HFFc6 (cell line): ENCODE results near the gene MYO3B. TPM values are rescaled to one million over a fixed set of nuclear protein-coding genes. Genes with fewer than 3 reads are reported as not detected.
"Not testable (repeated sequence)": the region's sequence is repeated elsewhere in the genome, so short reads cannot be mapped to it uniquely, and the experiment has no call there.

Source experiments
- DNase-seq: peaks from one replicate; pipeline ENCODE4 v3.0.0-alpha.2; 2018
- H3K27ac Mint-ChIP-seq: 2 replicates; pipeline ENCODE4 v1.8.0; 2020; ENCODE audit warnings: mild to moderate bottlenecking, mixed read lengths
- H3K27me3 Mint-ChIP-seq: 2 replicates; pipeline ENCODE4 v1.8.0; 2021; ENCODE audit warnings: mild to moderate bottlenecking, moderate library complexity, mixed read lengths; ENCODE audit not compliant: insufficient read depth
- H3K36me3 Mint-ChIP-seq: 2 replicates; pipeline ENCODE4 v1.8.0; 2021; ENCODE audit warnings: low read depth, mixed read lengths
- H3K4me1 Mint-ChIP-seq: 2 replicates; pipeline ENCODE4 v1.8.0; 2020; ENCODE audit warnings: low read depth, mixed read lengths
- H3K4me3 Mint-ChIP-seq: 2 replicates; pipeline ENCODE4 v1.8.0; 2020; ENCODE audit warnings: mild to moderate bottlenecking, moderate library complexity, mixed read lengths
- H3K9me3 Mint-ChIP-seq: 2 replicates; pipeline ENCODE4 v1.8.0; 2020; ENCODE audit warnings: mild to moderate bottlenecking, mixed read lengths
- total RNA-seq, 6 experiments: library from RNA; stranded (reverse); fragmentation: NEBNext Ultra II Directional; extraction: Animal tissue kit (Norgen Biotek cat#: 25700); gene quantifications; 2 replicates in 1 of 6; 3 replicates in 5 of 6; pipeline ENCODE4 v1.2.3, GENCODE V29; 2021
- TF ChIP-seq, protein P1 (sequence below): fragments of 200-600 bp; sonication (generic); IDR thresholded peaks from 2 replicates; pipeline ENCODE4 v1.5.0; 2021; ENCODE audit warnings: antibody characterized with exemption, mild to moderate bottlenecking

The MYO3B gene
- total RNA-seq, 6 experiments from 2014 or later = not detected

DNA sequence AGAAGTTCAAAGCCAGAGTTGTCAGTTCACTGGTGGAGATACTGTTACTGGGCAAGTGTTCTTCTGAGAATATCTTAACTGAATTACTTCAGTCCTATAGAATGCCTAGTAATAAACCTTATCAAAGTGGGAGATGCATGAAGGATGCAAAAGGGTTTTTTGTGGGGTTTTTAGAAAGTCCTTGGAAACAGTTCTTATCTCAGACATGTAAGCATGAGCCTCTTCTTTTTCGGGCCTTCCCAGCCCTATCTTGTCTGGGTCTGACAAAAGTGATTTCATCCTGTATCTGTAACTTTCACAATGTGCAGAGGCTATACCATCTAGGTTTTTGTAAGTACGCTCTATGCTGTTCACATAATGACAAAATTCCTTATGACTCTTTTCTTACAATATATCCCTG is 255.5 kb downstream of the MYO3B start:
- H3K36me3 Mint-ChIP-seq = no peaks in the 10 kb centered on the region; the same call in 1 of the 2 replicates
- H3K27ac Mint-ChIP-seq = no peak overlapping the region
- peaks cover 4% of the 10 kb centered on the region for H3K9me3 Mint-ChIP-seq
- H3K27me3 Mint-ChIP-seq = no peaks in the 10 kb centered on the region; the same call in 1 of the 2 replicates
- TF ChIP-seq, protein P1, sequence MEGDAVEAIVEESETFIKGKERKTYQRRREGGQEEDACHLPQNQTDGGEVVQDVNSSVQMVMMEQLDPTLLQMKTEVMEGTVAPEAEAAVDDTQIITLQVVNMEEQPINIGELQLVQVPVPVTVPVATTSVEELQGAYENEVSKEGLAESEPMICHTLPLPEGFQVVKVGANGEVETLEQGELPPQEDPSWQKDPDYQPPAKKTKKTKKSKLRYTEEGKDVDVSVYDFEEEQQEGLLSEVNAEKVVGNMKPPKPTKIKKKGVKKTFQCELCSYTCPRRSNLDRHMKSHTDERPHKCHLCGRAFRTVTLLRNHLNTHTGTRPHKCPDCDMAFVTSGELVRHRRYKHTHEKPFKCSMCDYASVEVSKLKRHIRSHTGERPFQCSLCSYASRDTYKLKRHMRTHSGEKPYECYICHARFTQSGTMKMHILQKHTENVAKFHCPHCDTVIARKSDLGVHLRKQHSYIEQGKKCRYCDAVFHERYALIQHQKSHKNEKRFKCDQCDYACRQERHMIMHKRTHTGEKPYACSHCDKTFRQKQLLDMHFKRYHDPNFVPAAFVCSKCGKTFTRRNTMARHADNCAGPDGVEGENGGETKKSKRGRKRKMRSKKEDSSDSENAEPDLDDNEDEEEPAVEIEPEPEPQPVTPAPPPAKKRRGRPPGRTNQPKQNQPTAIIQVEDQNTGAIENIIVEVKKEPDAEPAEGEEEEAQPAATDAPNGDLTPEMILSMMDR = no peak
- H3K4me3 Mint-ChIP-seq = no peak overlapping the region
- no peak for DNase-seq
- H3K4me1 Mint-ChIP-seq = no peaks in the 10 kb centered on the region

DNA sequence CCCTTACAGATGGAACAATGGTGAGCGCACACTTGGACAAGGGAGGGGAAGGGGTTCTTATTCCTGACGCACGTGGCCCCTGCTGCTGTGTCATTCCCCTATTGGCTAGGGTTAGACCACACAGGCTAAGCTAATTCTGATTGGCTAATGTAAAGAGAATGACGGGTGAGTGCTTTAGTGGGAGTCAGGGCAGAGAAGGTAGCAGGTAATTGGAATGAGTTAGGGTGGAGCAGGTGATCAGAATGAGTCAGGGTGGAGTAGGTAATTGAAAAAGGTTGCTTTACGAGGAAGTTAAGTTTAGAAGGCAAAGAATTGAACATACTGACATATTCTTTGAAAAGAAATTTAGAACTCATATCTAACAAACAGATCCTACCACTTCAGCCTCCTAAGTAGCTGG is 256.4 kb downstream of the MYO3B start:
- H3K27ac Mint-ChIP-seq, H3K4me1 Mint-ChIP-seq, H3K36me3 Mint-ChIP-seq, H3K9me3 Mint-ChIP-seq, DNase-seq, H3K27me3 Mint-ChIP-seq, H3K4me3 Mint-ChIP-seq: not testable (repeated sequence)

DNA sequence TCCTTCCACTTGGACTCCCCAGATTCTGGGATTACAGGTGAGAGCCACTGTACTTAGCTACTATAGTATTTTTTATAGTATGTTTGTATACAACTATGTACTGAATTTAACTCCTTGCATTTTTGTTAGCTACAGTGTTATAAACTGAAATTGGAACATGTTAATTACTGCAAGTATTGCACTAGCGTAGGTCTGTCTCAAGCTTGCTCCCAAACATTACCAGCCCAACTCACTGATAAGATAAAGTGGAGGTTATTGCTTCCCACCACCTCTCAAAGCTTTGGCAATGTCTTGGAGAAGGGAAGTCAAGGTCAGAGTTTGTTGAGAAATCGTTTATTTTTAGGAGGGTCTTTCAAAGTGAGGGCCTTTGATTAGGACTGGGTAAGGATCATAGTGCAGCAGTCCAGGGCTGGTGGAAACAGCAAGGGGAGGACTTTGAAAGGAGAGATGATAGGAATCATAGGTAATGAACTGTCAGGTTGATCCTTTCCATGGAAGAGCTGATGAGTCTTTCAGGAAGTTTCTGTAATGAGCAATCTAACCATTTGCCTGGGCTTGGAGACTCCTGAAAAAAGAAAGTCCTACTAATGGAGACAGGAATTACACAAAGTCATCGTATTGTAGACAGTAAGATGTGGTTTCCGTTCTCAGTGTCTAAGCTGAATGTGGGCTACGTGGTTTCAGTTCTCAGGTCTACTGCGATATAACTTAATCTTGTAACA is 257.1 kb downstream of the MYO3B start:
- Mint-ChIP-seq H3K36me3 (no peaks in the 10 kb centered on the region; the same call in 1 of the 2 replicates), H3K4me3 (no peak overlapping the region), H3K27me3 (no peaks in the 10 kb centered on the region), H3K27ac (no peak overlapping the region), H3K4me1 (no peaks in the 10 kb centered on the region), H3K9me3 (peaks cover 11% of the 10 kb centered on the region)
- DNase-seq = no peak
- TF ChIP-seq, protein P1 = no peak

DNA sequence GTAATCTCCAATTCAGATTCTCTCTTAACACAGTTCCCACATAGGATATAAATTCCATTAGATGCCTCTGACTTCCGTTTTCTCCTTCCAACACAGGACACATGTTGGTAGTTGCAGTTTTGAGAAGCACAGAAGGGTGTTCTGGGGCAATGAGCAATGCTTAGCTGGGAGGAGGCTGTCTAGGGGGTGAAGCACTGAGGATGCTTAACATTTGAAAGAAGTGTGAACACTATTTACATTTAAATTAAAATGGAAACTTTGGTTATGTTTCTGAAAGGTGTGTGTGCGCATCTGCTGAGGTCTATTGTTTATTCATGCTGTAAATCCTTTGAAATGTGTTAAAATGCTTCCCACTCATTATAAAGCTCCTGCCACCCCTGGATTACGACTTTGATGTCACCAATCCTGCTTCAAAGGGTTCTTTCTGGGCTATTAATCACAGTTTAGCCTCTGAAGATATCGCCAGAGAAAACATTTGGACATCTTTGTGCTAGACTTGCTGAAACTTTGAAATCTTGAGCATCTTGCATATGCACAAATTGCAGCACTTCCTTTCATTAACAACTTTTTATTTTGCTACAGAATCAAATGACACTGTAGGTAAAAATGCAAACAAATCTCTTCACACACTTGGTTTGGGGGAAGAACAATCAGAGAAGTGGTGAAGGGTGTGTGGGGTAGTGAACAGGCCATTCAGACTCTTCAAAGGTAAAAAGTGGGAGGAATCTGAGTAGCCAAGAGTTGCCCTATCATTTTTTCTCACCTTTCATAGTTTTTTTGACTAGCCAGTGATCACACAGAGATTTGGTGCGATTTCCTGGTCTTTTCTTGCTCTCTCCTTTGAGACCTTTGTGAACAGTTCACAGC is 258.4 kb downstream of the MYO3B start:
- no peaks in the 10 kb centered on the region for H3K4me1 Mint-ChIP-seq
- no peak for DNase-seq
- no peaks in the 10 kb centered on the region for H3K27me3 Mint-ChIP-seq
- no peak overlapping the region for H3K27ac Mint-ChIP-seq
- TF ChIP-seq, protein P1 = no peak
- no peaks in the 10 kb centered on the region; the same call in 1 of the 2 replicates for H3K36me3 Mint-ChIP-seq
- H3K9me3 Mint-ChIP-seq = peaks cover 17% of the 10 kb centered on the region
- H3K4me3 Mint-ChIP-seq = no peak overlapping the region

DNA sequence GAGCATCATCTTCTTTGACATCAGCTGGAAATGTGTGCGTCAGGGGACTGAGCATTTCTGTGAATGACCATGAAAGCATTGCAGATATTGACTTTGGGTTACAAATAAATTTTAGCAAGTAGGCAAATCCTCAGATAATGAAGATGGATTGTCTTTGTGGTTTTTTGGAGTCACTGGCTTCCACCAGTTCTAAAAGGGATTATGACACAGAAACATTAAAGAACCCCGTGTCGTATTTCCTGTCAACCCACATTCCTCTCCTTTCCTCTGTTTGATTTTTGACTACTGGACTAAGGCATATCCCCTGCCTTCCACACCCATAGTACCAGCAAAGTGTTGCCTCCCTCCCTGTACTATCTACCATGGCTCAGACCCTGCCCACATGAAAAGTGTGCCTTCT is 268.1 kb downstream of the MYO3B start:
- Mint-ChIP-seq H3K4me3 (no peak overlapping the region), H3K9me3 (peaks cover 25% of the 10 kb centered on the region), H3K27me3 (no peaks in the 10 kb centered on the region; the same call in 1 of the 2 replicates), H3K4me1 (no peaks in the 10 kb centered on the region), H3K27ac (no peak overlapping the region), H3K36me3 (no peaks in the 10 kb centered on the region)
- TF ChIP-seq, protein P1 = no peak
- DNase-seq = no peak

DNA sequence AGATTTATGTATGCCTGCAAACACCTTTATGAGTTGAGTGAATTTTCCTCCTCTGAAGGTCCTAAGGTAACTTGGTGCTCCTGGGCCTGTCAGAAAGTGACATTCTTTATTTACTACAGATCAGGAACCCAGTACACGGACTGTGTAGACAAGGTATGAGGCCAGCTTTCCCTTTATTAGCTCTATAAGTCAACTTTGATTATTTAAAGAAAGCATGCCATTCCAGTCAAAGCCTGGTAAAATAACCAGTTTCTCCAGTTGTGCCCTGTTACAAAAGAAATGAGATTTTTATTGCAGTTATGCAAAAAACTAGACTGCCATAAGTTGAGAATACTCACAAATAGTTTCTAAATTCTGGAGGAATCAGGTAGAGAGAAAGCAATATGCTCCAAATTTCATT is 271.1 kb downstream of the MYO3B start:
- H3K9me3 Mint-ChIP-seq = peaks cover 29% of the 10 kb centered on the region
- H3K27ac Mint-ChIP-seq = no peak overlapping the region
- H3K4me3 Mint-ChIP-seq = no peak overlapping the region
- H3K36me3 Mint-ChIP-seq = no peaks in the 10 kb centered on the region
- no peaks in the 10 kb centered on the region for H3K4me1 Mint-ChIP-seq
- DNase-seq = no peak
- H3K27me3 Mint-ChIP-seq = no peaks in the 10 kb centered on the region; the same call in 1 of the 2 replicates
- TF ChIP-seq, protein P1 = no peak
